GM10847 (cell line): Measurements from ENCODE around the gene MTA3.

Experiments used
- POLR2A ChIP-seq: IDR thresholded peaks from 2 replicates; pipeline ENCODE4 v1.6.1; 2011; ENCODE audit not compliant: insufficient read length; ENCODE audit errors: extremely low read depth

MTA3 gene

GRCh38 chr2:42590176-42590575 lies 21.7 kb downstream of the MTA3 start:
- no peak for TF ChIP-seq POLR2A

GRCh38 chr2:42593282-42593681 lies 24.9 kb downstream of the MTA3 start:
- no peak for TF ChIP-seq POLR2A

DNA sequence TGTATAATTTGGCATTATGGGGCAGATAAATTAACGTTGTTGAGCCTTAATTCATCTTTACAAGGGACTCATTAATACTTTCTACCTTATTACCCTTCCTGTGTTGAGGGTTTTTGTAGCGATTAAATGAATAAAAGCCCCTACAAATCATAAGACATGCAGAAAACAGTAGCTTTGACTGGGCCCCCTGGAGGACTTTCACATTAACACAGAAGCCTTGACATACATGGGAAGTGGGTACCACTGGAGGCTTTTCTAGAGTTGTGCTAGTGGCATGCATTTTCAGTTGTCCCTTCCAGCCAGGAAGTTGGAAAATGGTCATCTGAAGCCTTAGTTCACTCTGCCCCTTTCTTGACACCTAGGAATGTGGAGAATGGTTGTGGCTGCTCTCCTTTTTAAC lies 30.2 kb downstream of the MTA3 start:
- no peak for TF ChIP-seq POLR2A

DNA sequence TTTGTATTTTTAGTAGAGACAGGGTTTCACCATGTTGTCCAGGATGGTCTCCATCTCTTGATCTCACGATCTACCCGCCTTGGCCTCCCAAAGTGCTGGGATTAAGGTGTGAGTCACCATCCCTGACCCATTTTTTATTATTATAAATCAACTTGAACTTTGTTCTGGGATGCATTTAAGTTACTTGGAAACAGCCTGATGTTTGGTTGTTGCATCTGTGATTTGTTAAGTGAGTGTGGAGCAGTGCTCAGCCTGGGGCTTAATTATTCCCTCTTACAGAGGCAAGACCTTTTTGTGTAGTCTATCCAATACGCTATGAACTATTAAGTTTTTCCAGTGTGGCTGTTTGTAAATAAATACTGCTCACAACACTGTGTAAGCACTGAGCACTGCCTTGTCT lies 32.6 kb downstream of the MTA3 start:
- TF ChIP-seq POLR2A: no peak

DNA sequence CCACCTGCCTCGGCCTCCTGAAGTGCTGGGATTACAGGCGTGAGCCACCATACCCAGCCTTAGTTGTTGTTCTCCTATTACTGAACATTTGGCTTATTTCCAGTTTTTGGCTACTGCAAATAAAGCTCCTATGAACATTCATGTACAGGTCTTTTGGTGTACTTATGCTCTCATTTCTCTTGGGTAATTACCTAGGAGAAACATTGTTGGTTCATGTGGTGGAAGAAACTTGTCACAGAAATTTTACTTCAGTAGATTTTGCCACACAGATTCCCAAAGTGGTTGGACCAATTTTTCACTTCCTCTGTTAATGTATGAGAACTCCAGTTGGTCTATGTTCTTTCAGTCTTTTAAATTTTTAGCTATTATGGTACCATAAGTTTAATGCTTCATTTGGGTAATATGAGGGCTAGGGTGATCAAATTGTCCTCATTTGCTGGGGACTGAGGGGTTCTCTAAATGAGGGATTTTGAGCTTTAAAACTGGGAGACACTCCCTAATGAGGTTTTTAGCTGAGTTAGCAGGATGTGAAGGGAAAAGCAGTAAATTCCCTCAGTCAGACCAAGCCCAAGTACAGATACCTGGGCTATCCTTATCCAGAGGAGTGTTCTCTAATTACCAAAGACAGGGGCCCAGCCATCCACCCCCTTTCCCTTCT lies 33.9 kb downstream of the MTA3 start:
- no peak for TF ChIP-seq POLR2A

- TF ChIP-seq POLR2A: no peak
Observed at GRCh38 chr2:42602876-42603219, 34.4 kb downstream of the MTA3 start.

GRCh38 chr2:42607101-42607637 lies 38.7 kb downstream of the MTA3 start:
- no peak for TF ChIP-seq POLR2A

DNA sequence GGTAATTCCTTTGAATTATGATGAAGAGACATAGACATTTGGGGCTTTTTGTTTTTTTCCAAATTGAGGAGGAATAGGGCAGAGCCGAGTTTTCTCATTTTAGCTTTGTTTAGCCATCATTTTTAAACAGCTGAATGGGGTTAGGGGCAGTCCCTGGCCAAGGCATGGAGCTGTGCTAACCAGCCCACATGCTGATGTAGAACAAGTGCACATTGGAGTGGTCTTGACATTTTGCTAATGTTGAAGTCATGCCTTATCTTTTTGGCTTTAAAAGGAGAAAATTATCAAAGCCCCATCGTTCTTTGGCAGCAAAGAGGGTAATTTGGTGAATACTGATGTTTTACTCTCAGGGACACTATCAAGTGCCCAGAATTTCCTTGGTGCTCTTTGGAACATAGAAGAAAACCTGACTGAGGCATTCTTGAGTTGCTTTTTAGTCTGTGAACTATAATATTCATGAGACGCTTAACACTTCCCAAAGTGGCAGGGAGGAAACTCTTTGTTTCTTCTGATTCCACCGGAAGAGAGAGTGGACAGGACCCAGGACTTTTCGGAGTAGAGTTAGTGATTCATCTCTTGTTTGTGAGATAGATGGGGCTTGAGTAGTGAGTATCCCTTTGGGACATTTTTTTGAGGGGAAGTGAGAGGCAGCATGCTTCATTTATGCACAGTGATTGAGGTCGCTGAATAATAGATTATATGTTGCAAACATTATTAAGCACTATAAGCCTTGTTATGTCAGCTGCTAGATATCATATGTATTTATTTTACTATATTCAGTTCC lies 45.0 kb downstream of the MTA3 start:
- no peak for TF ChIP-seq POLR2A

GRCh38 chr2:42614838-42615237 lies 46.4 kb downstream of the MTA3 start:
- TF ChIP-seq POLR2A: no peak

GRCh38 chr2:42618116-42618515 lies 49.7 kb downstream of the MTA3 start:
- no peak for TF ChIP-seq POLR2A

- no peak for TF ChIP-seq POLR2A
Observed at GRCh38 chr2:42618972-42619371, 50.5 kb downstream of the MTA3 start.

GRCh38 chr2:42622943-42623676 lies 54.7 kb downstream of the MTA3 start:
- TF ChIP-seq POLR2A: no peak

GRCh38 chr2:42624047-42624446 lies 55.6 kb downstream of the MTA3 start:
- TF ChIP-seq POLR2A: no peak

GRCh38 chr2:42636934-42637333 lies 68.5 kb downstream of the MTA3 start:
- TF ChIP-seq POLR2A: no peak

DNA sequence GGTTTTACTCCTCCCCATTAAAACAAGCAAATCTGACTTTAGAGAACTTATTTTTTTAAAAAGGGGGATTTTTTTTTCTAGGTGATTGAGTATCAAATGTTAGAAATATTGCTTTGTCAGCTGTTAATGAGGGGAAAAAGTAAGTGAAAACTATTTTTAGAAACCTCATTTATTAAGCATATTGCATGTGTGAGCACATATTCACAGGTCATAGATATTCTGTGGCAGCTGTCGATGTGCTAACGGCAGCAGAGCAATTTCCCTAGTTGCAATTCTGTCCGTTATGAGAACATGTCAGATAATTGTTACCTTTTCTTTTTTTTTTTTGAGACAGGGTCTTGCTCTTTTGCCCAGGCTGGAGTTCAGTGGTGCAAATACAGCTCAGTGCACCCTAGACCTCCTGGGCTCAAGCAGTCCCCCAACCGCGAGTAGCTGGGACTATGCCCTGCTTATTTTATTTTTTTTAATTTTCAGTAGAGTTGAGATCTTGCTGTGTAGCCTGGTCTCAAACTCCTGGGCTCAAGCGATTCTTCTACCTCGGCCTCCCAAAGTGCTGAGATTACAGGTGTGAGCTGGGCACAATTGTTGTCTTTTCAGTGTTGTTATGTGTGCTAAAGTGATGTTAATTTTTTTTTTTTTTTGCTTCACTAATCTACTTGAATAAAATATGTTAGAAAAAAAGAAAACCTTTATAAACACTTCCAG lies 69.8 kb downstream of the MTA3 start:
- no peak for TF ChIP-seq POLR2A
